IMR-90 (cell line): ENCODE data around the gene POLR2I. TPM values are rescaled to one million over a fixed set of nuclear protein-coding genes. Genes with fewer than 3 reads are reported as not detected.

Source experiments
- ATAC-seq: fragments of 200-7000 bp; cut with Tn5 transposase; 2 replicates; pipeline ENCODE4 v1.9.1; 2020; ENCODE audit warnings: low read depth, mild to moderate bottlenecking, moderate library complexity
- BruUV-seq: library from RNA; stranded (reverse); fragments of 400-500 nt; replicated peaks from 2 replicates; lab custom pipeline; 2021; lab: Mats Ljungman, UMichigan
- CTCF ChIA-PET: fragments of 300-600 bp; formaldehyde crosslinking; extraction: SDS; loops from one replicate; lab custom pipeline; 2021; ENCODE audit warnings: antibody characterized with exemption; lab: Yijun Ruan, JAX
- POLR2A ChIA-PET: fragments of 300-600 bp; sonication (Branson Sonifier 250); formaldehyde crosslinking; loops from one replicate; lab custom pipeline; 2022; ENCODE audit warnings: antibody characterized with exemption; ENCODE audit not compliant: unreplicated experiment; lab: Charles Lee
- DNase-seq: peaks from one replicate; pipeline ENCODE4 v3.0.0; 2013
- H2AFZ ChIP-seq: replicated peaks from 2 replicates; pipeline ENCODE3; 2013; ENCODE audit warnings: low read length, mild to moderate bottlenecking; ENCODE audit not compliant: poor library complexity
- H2AK5ac ChIP-seq: 2 replicates; pipeline ENCODE4 v1.6.1; 2013; ENCODE audit warnings: low read depth, low read length, inconsistent platforms
- H2AK9ac ChIP-seq: replicated peaks from 2 replicates; pipeline ENCODE3; 2013; ENCODE audit warnings: mild to moderate bottlenecking, low read depth, low read length, moderate library complexity; ENCODE audit not compliant: poor library complexity
- H2BK120ac ChIP-seq: 2 replicates; pipeline ENCODE4 v1.6.1; 2013; ENCODE audit warnings: low read depth, low read length, inconsistent platforms
- H2BK15ac ChIP-seq: 3 replicates; pipeline ENCODE4 v1.6.1; 2013; ENCODE audit warnings: low read depth, low read length, inconsistent platforms
- H2BK20ac ChIP-seq: 2 replicates; pipeline ENCODE4 v1.6.1; 2013; ENCODE audit warnings: low read depth, mild to moderate bottlenecking, inconsistent platforms, low read length, moderate library complexity
- H2BK5ac ChIP-seq: 2 replicates; pipeline ENCODE4 v1.6.1; 2013; ENCODE audit warnings: mild to moderate bottlenecking, low read depth, low read length, inconsistent platforms; ENCODE audit not compliant: poor library complexity, severe bottlenecking
- H3K14ac ChIP-seq: replicated peaks from 2 replicates; pipeline ENCODE4 v1.6.1; 2013; ENCODE audit warnings: low read depth, low read length, inconsistent platforms
- H3K18ac ChIP-seq: 2 replicates; pipeline ENCODE4 v1.6.1; 2013; ENCODE audit warnings: low read depth, low read length, control low read depth
- H3K23ac ChIP-seq: 2 replicates; pipeline ENCODE4 v1.6.1; 2013; ENCODE audit warnings: low read depth, low read length, inconsistent platforms
- H3K27ac ChIP-seq: 2 replicates; pipeline ENCODE4 v1.5.1; 2013; ENCODE audit warnings: mild to moderate bottlenecking, control low read depth, low read length; ENCODE audit not compliant: insufficient read depth
- H3K27me3 ChIP-seq: 2 replicates; pipeline ENCODE4 v1.6.1; 2013; ENCODE audit warnings: low read length; ENCODE audit not compliant: control insufficient read depth, insufficient read depth
- H3K36me3 ChIP-seq: 2 replicates; pipeline ENCODE4 v1.6.1; 2013; ENCODE audit warnings: low read length, mixed read lengths; ENCODE audit not compliant: control insufficient read depth, insufficient read depth
- H3K4ac ChIP-seq: 2 replicates; pipeline ENCODE4 v1.6.1; 2013; ENCODE audit warnings: low read depth, low read length, inconsistent platforms
- H3K4me1 ChIP-seq: 2 replicates; pipeline ENCODE4 v1.6.1; 2013; ENCODE audit warnings: low read length, mixed read lengths; ENCODE audit not compliant: control insufficient read depth, insufficient read depth
- H3K4me2 ChIP-seq: 2 replicates; pipeline ENCODE4 v1.6.1; 2013; ENCODE audit warnings: low read depth, mild to moderate bottlenecking, control low read depth, low read length, moderate library complexity
- H3K4me3 ChIP-seq: 2 replicates; pipeline ENCODE4 v1.5.1; 2013; ENCODE audit warnings: low read depth, mild to moderate bottlenecking, control low read depth, low read length, moderate library complexity; ENCODE audit not compliant: insufficient read depth
- H3K56ac ChIP-seq: 2 replicates; pipeline ENCODE4 v1.6.1; 2013; ENCODE audit warnings: low read length, inconsistent platforms; ENCODE audit not compliant: insufficient read depth; ENCODE audit errors: extremely low read depth
- H3K79me1 ChIP-seq, 2 experiments: 2 replicates each; pipeline ENCODE4 v1.6.1; 2013; ENCODE audit warnings: low read length in 2 of 2, inconsistent platforms in 1 of 2, low read depth in 1 of 2
- H3K9ac ChIP-seq: 2 replicates; pipeline ENCODE4 v1.6.1; 2013; ENCODE audit warnings: low read depth, low read length, control low read depth
- H3K9me1 ChIP-seq: 2 replicates; pipeline ENCODE4 v1.6.1; 2013; ENCODE audit warnings: low read length, inconsistent platforms; ENCODE audit not compliant: insufficient read depth
- H3K9me3 ChIP-seq: 2 replicates; pipeline ENCODE4 v1.6.1; 2013; ENCODE audit warnings: low read length; ENCODE audit not compliant: control insufficient read depth, insufficient read depth
- H4K20me1 ChIP-seq: 2 replicates; pipeline ENCODE4 v1.6.1; 2013; ENCODE audit warnings: low read length, inconsistent platforms; ENCODE audit not compliant: insufficient read depth
- H4K5ac ChIP-seq: 2 replicates; pipeline ENCODE4 v1.6.1; 2013; ENCODE audit warnings: mild to moderate bottlenecking, low read depth, low read length, control low read depth
- H4K8ac ChIP-seq, 2 experiments: 2 replicates each; pipeline ENCODE4 v1.6.1; 2013; ENCODE audit warnings: low read depth in 2 of 2, low read length in 2 of 2, control low read depth in 1 of 2, inconsistent platforms in 1 of 2
- H4K91ac ChIP-seq: 2 replicates; pipeline ENCODE4 v1.6.1; 2013; ENCODE audit warnings: low read depth, low read length, inconsistent platforms; ENCODE audit not compliant: insufficient read depth
- CHD1 ChIP-seq: IDR thresholded peaks from 2 replicates; pipeline ENCODE4 v1.6.1; 2012; ENCODE audit warnings: low read depth, low read length, improper control_type of control experiment
- RCOR1 ChIP-seq: IDR thresholded peaks from 2 replicates; pipeline ENCODE4 v1.6.1; 2012; ENCODE audit warnings: mild to moderate bottlenecking, low read length, improper control_type of control experiment; ENCODE audit not compliant: insufficient replicate concordance
- WGBS, 2 experiments: methylation state at CpG; one replicate each; pipeline versions ENCODE4 v1.1.5 to v1.1.7; 2013; ENCODE audit warnings: missing lambda C conversion rate in 2 of 2; ENCODE audit not compliant: insufficient read length in 1 of 2; ENCODE audit errors: extremely low coverage in 2 of 2; 5-methylcytosine and 5-hydroxymethylcytosine counted together
- dilution Hi-C: fragments of 300-500 bp; cut with HindIII; formaldehyde crosslinking; loops from one replicate; pipeline ENCODE4 v1.14.3; 2018; ENCODE audit warnings: low sequenced_read_pairs; ENCODE audit not compliant: unreplicated experiment
- in situ Hi-C: fragments of 300-500 bp; cut with MboI; formaldehyde crosslinking; loops from 3 replicates; pipeline ENCODE4 v1.14.3; 2019; ENCODE audit warnings: low sequenced_read_pairs, inconsistent platforms, mixed read lengths
- intact Hi-C: fragments of 100-400 bp; cut with micrococcal nuclease; formaldehyde crosslinking; loops from 2 replicates; pipeline ENCODE4 v1.10.0; 2022
- polyA plus RNA-seq, 3 experiments: library from polyadenylated mRNA; depleted of rRNA; stranded (reverse); fragments of >200 nt; gene quantifications; 2 replicates each; pipeline ENCODE4 v1.2.3, GENCODE V29; 2012; ENCODE audit warnings: low replicate concordance in 1 of 3
- total RNA-seq: library from RNA; depleted of rRNA; stranded (reverse); fragments of >200 nt; gene quantifications from 2 replicates; pipeline ENCODE4 v1.2.3, GENCODE V29; 2012

Gene POLR2I
- total and polyA plus RNA-seq, 2 of the 4 experiments (the other 2 are of a cell fraction) = 35.8 to 59.7 TPM

DNA sequence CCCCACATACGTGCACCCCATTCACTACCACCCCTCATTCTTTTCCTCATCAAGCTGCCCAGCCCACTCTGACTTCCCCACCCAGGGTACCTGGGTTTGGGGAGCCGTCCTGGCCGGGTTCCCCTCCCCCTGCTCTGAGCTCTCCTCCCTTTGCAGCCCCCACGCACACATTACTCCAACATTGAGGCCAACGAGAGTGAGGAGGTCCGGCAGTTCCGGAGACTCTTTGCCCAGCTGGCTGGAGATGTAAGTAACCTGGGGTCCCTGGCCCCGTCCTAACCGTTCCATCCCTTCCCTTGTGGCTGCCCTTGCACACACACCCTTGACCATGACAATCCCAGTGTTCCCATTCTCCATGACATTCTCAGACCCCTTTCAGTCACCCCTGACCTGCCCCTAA lies 27.8 kb upstream of the POLR2I start:
- no TSS peak for BruUV-seq
- H3K18ac ChIP-seq = no peak overlapping the region
- no peak overlapping the region for H3K56ac ChIP-seq
- H3K23ac ChIP-seq = no peak overlapping the region
- peaks cover 41 to 64% of the 10 kb centered on the region in 2 experiments for H3K79me1 ChIP-seq
- intact Hi-C loops (no loop called here), in situ Hi-C loops (no loop called here), dilution Hi-C loops (no loop called here)
- no peak overlapping the region for H3K27ac ChIP-seq
- no peak overlapping the region for H3K4ac ChIP-seq
- DNase-seq (no peak), ATAC-seq (no peak)
- H3K4me2 ChIP-seq = no peak overlapping the region
- H3K9ac ChIP-seq = no peak overlapping the region
- peaks cover 44% of the 10 kb centered on the region for H3K36me3 ChIP-seq
- H4K8ac ChIP-seq = no peak overlapping the region
- no peak overlapping the region for H4K91ac ChIP-seq
- peak overlapping the region; percentile 9 for H2AFZ ChIP-seq
- no peak for TF ChIP-seq CHD1
- no peak for TF ChIP-seq RCOR1
- H4K20me1 ChIP-seq = peaks cover 36% of the 10 kb centered on the region
- CTCF ChIA-PET = no interaction called here
- H2AK9ac ChIP-seq = peak overlapping the region; percentile 76
- H3K27me3 ChIP-seq = no peaks in the 10 kb centered on the region
- no peaks in the 10 kb centered on the region for H3K9me3 ChIP-seq
- H2BK20ac ChIP-seq = no peak overlapping the region
- H3K9me1 ChIP-seq = peaks cover 13% of the 10 kb centered on the region
- 93% methylated on average over 7 of the region's 9 CpGs; no CpG with 5 or more reads in 1 of the 2 experiments for WGBS, 2 experiments
- H3K4me3 ChIP-seq = no peak overlapping the region
- no peak overlapping the region for H2BK120ac ChIP-seq
- no peak overlapping the region for H2BK15ac ChIP-seq
- no peak overlapping the region for H3K14ac ChIP-seq
- POLR2A ChIA-PET = no interaction called here
- no peak overlapping the region for H4K5ac ChIP-seq
- no peak overlapping the region for H2BK5ac ChIP-seq
- peaks cover 4% of the 10 kb centered on the region; the same call in 1 of the 2 replicates for H3K4me1 ChIP-seq
- no peak overlapping the region for H2AK5ac ChIP-seq
